HEK293 (cell line): ENCODE data around the gene RAB6C.

Experiments
- ELK4 ChIP-seq: IDR thresholded peaks from 2 replicates; pipeline ENCODE4 v1.6.1; 2011; ENCODE audit warnings: mild to moderate bottlenecking, low read depth, low read length, borderline replicate concordance
- SALL2 ChIP-seq: fragments of 450-650 bp; formaldehyde crosslinking; IDR thresholded peaks from 2 replicates; pipeline ENCODE4 v1.5.0; 2017; ENCODE audit warnings: missing biosample characterization, mild to moderate bottlenecking, missing genetic modification characterization, borderline replicate concordance
- ZNF175 ChIP-seq: fragments of 450-650 bp; formaldehyde crosslinking; IDR thresholded peaks from 2 replicates; pipeline ENCODE4 v1.5.1; 2016; ENCODE audit warnings: missing biosample characterization, missing genetic modification characterization
- TF ChIP-seq, protein P1 (sequence below): fragments of 450-650 bp; formaldehyde crosslinking; IDR thresholded peaks from 2 replicates; pipeline ENCODE4 v1.5.1; 2016; ENCODE audit warnings: missing biosample characterization, missing genetic modification characterization
- TF ChIP-seq, protein P2 (sequence below): fragments of 450-650 bp; formaldehyde crosslinking; IDR thresholded peaks from 2 replicates; pipeline ENCODE4 v1.5.1; 2016; ENCODE audit warnings: missing biosample characterization, missing genetic modification characterization

DNA sequence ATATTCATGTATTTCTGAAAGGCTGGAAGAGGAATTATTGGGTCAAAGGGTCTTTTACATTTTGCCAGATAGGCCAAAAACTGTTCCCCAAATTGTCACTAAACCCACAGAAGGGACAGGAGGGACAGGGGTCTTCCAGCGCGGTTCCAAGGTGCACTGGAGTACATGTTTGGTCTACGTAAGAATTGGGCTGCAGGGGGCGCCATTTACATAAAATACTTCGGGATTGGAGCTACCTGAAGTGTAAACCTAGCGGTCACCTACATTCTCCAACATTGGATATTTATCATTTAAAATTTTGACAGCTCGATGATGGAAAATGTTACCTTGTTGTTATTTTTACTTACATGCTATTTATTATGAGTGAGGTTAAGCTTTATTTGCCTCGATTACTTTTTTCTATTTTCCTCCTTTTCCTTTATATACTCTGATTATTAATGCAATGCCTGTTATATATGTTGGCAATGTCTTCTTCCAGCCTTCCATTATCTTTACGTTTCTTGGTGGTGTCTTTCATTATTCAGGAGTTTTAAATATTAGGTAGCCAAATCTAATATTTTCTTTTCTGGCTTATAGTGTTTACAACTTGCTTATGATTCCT, 43.0 kb upstream of the RAB6C start:
- TF ChIP-seq, protein P1, sequence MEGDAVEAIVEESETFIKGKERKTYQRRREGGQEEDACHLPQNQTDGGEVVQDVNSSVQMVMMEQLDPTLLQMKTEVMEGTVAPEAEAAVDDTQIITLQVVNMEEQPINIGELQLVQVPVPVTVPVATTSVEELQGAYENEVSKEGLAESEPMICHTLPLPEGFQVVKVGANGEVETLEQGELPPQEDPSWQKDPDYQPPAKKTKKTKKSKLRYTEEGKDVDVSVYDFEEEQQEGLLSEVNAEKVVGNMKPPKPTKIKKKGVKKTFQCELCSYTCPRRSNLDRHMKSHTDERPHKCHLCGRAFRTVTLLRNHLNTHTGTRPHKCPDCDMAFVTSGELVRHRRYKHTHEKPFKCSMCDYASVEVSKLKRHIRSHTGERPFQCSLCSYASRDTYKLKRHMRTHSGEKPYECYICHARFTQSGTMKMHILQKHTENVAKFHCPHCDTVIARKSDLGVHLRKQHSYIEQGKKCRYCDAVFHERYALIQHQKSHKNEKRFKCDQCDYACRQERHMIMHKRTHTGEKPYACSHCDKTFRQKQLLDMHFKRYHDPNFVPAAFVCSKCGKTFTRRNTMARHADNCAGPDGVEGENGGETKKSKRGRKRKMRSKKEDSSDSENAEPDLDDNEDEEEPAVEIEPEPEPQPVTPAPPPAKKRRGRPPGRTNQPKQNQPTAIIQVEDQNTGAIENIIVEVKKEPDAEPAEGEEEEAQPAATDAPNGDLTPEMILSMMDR (tag by site-specific recombination) = no peak
- TF ChIP-seq SALL2 (tag by site-specific recombination) (no peak), ELK4 (no peak), ZNF175 (no peak)
- TF ChIP-seq, protein P2, sequence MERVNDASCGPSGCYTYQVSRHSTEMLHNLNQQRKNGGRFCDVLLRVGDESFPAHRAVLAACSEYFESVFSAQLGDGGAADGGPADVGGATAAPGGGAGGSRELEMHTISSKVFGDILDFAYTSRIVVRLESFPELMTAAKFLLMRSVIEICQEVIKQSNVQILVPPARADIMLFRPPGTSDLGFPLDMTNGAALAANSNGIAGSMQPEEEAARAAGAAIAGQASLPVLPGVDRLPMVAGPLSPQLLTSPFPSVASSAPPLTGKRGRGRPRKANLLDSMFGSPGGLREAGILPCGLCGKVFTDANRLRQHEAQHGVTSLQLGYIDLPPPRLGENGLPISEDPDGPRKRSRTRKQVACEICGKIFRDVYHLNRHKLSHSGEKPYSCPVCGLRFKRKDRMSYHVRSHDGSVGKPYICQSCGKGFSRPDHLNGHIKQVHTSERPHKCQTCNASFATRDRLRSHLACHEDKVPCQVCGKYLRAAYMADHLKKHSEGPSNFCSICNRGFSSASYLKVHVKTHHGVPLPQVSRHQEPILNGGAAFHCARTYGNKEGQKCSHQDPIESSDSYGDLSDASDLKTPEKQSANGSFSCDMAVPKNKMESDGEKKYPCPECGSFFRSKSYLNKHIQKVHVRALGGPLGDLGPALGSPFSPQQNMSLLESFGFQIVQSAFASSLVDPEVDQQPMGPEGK (tag by site-specific recombination) = no peak
